HEK293T (cell line): Measurements from ENCODE around the gene RPL10L.

Experiments used
- CTCF ChIA-PET: fragments of 350-600 bp; formaldehyde crosslinking; extraction: SDS; loops from one replicate; lab custom pipeline; 2021; ENCODE audit warnings: antibody characterized with exemption, inconsistent platforms; lab: Yijun Ruan, JAX
- POLR2A ChIA-PET: fragments of 350-600 bp; formaldehyde crosslinking; extraction: SDS; loops from one replicate; lab custom pipeline; 2020; ENCODE audit warnings: antibody characterized with exemption, inconsistent platforms; lab: Yijun Ruan, JAX
- DNase-seq: peaks from one replicate; pipeline ENCODE4 v3.0.0; 2012; ENCODE audit warnings: mixed read lengths; ENCODE audit errors: extremely low spot score
- ARNT ChIP-seq: fragments of 450-650 bp; IDR thresholded peaks from 2 replicates; pipeline ENCODE4 v1.6.1; 2017; ENCODE audit warnings: mild to moderate bottlenecking
- BHLHE40 ChIP-seq: fragments of 450-650 bp; IDR thresholded peaks from 2 replicates; pipeline ENCODE4 v1.6.1; 2016; ENCODE audit warnings: mild to moderate bottlenecking, moderate library complexity, borderline replicate concordance
- CTBP1 ChIP-seq: fragments of 450-650 bp; IDR thresholded peaks from 2 replicates; pipeline ENCODE4 v1.6.1; 2016; ENCODE audit warnings: borderline replicate concordance
- ELF4 ChIP-seq: fragments of 450-650 bp; IDR thresholded peaks from 2 replicates; pipeline ENCODE4 v1.6.1; 2017; ENCODE audit warnings: antibody characterized with exemption
- FOXA1 ChIP-seq: fragments of 450-650 bp; IDR thresholded peaks from 2 replicates; pipeline ENCODE4 v1.6.1; 2016; ENCODE audit warnings: mild to moderate bottlenecking
- FOXK2 ChIP-seq: fragments of 450-650 bp; IDR thresholded peaks from 2 replicates; pipeline ENCODE4 v1.6.1; 2016; ENCODE audit warnings: mild to moderate bottlenecking
- FOXM1 ChIP-seq: fragments of 450-650 bp; IDR thresholded peaks from 2 replicates; pipeline ENCODE4 v1.6.1; 2017; ENCODE audit warnings: mild to moderate bottlenecking, borderline replicate concordance
- HDGF ChIP-seq: fragments of 450-650 bp; IDR thresholded peaks from 2 replicates; pipeline ENCODE4 v1.6.1; 2017; ENCODE audit warnings: antibody characterized with exemption, borderline replicate concordance
- L3MBTL2 ChIP-seq: fragments of 450-650 bp; conservative IDR thresholded peaks from 2 replicates; pipeline ENCODE4 v1.6.1; 2016; ENCODE audit warnings: mild to moderate bottlenecking
- LEF1 ChIP-seq: fragments of 450-650 bp; IDR thresholded peaks from 2 replicates; pipeline ENCODE4 v1.6.1; 2017; ENCODE audit warnings: mild to moderate bottlenecking, borderline replicate concordance
- NFRKB ChIP-seq: fragments of 450-650 bp; IDR thresholded peaks from 2 replicates; pipeline ENCODE4 v1.6.1; 2016; ENCODE audit warnings: mild to moderate bottlenecking, moderate library complexity
- SP1 ChIP-seq: fragments of 450-650 bp; IDR thresholded peaks from 2 replicates; pipeline ENCODE4 v1.6.1; 2017
- SUZ12 ChIP-seq: fragments of 450-650 bp; IDR thresholded peaks from 2 replicates; pipeline ENCODE4 v1.6.1; 2016; ENCODE audit warnings: mild to moderate bottlenecking
- TARDBP ChIP-seq: fragments of 450-650 bp; IDR thresholded peaks from 2 replicates; pipeline ENCODE4 v1.6.1; 2016
- ZNF384 ChIP-seq: fragments of 450-650 bp; IDR thresholded peaks from 2 replicates; pipeline ENCODE4 v1.6.1; 2016
- TF ChIP-seq, protein P1 (sequence below): fragments of 450-650 bp; IDR thresholded peaks from 2 replicates; pipeline ENCODE4 v1.6.1; 2016

RPL10L gene

DNA sequence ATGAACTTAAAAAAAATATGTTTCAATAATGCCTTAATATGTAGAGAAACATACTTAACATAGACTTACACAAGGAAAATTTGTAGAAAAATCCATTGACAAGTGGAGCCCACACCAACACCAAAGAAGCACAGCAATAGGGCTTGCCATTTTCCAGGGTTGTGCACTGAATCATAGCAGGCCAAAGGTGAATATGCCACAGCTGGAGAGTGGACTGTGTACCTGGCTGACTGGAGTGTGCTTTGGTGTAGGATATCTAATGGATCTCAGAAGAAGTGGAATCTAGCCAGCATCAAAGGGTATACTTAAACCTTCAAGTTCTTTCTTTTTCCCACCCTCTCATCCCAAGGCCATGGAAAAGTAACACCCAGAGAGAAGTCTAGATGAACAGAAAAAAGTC lies 4.8 kb downstream of the RPL10L start:
- ChIA-PET POLR2A (no interaction called here), CTCF (no interaction called here)
- DNase-seq, result no peak
- TF ChIP-seq FOXK2, result no peak
- TF ChIP-seq SUZ12, result no peak
- TF ChIP-seq TARDBP, result no peak
- no peak for TF ChIP-seq ELF4
- TF ChIP-seq NFRKB, result no peak
- no peak for TF ChIP-seq FOXM1
- no peak for TF ChIP-seq L3MBTL2
- TF ChIP-seq BHLHE40, result no peak
- no peak for TF ChIP-seq FOXA1
- no peak for TF ChIP-seq ARNT
- no peak for TF ChIP-seq CTBP1
- TF ChIP-seq ZNF384, result no peak
- TF ChIP-seq, protein P1, sequence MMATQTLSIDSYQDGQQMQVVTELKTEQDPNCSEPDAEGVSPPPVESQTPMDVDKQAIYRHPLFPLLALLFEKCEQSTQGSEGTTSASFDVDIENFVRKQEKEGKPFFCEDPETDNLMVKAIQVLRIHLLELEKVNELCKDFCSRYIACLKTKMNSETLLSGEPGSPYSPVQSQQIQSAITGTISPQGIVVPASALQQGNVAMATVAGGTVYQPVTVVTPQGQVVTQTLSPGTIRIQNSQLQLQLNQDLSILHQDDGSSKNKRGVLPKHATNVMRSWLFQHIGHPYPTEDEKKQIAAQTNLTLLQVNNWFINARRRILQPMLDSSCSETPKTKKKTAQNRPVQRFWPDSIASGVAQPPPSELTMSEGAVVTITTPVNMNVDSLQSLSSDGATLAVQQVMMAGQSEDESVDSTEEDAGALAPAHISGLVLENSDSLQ, result no peak
- no peak for TF ChIP-seq SP1
- TF ChIP-seq LEF1, result no peak
- TF ChIP-seq HDGF, result no peak

DNA sequence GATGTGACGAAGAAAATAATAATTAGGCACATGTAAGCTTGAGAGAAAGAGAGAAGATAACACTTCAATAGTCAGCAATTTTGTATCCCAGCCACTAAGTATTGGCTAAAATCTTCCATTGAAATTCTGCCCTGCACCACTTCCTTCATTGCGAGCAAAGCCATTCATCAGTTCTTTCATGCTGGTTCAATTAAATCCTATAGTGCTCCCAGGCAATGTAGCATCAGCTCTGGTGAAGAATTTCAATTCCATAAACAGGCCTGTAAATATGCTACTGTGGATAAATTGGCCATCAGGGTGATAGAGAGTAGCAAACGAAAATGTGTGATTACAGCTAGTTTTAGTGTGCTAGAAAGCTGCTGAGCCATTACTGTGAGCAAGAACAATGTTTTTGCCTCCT lies 24.7 kb downstream of the RPL10L start:
- CTCF ChIA-PET, result no interaction called here
- POLR2A ChIA-PET, result interaction anchor here (0.7 kb wide), 1 partner anchor 20 kb away, joined by 3 read pairs; no protein-coding TSS in a partner anchor
- TF ChIP-seq CTBP1, result no peak
- TF ChIP-seq FOXA1, result no peak
- TF ChIP-seq ARNT, result no peak
- TF ChIP-seq, protein P1, result no peak
- no peak for TF ChIP-seq L3MBTL2
- TF ChIP-seq ZNF384, result no peak
- no peak for TF ChIP-seq SUZ12
- no peak for TF ChIP-seq FOXK2
- no peak for TF ChIP-seq FOXM1
- TF ChIP-seq SP1, result no peak
- no peak for TF ChIP-seq NFRKB
- TF ChIP-seq TARDBP, result no peak
- no peak for TF ChIP-seq HDGF
- TF ChIP-seq BHLHE40, result no peak
- TF ChIP-seq LEF1, result no peak
- TF ChIP-seq ELF4, result no peak
- no peak for DNase-seq
